ENCODE results near the gene CTIF. TPM values are rescaled to one million over a fixed set of nuclear protein-coding genes. Genes with fewer than 3 reads are reported as not detected.

CTIF gene
- total RNA-seq, 1 donor from 2014 or later = 72.4 TPM

DNA sequence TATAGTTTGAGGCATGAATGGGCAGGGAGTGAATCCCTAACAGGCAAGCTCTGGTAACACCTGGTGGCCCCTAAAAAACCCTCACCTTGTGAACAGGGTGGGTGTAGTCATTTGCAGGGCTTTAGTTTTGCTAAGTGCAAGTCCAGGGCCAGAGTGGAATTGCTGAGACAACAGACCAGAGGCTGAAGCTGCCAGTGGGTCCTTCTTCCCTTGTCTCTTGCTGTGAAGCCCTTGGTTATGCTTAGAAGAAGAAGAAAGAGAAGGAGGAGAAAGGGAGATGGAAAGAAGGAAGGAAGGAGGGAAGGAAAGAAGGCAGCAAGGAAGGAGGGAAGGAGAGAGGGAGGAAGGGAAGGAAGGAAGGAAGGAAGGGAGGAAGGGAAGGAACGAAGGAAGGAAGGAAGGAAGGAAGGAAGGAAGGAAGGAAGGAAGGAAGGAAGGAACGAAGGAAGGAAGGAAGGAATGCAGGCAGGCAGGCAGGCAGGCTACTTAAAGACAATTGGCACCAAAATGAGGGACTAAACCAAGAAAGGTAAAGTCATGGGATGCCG, 366.1 kb downstream of the CTIF start:
- H3K36me3 ChIP-seq = no peaks in the 10 kb centered on the region
- DNase-seq = no peak

GRCh38 chr18:48905513-48905912, 366.7 kb downstream of the CTIF start:
- intact Hi-C loops (cut with DNase I) = no loop called here
- no peaks in the 10 kb centered on the region for H3K9me3 ChIP-seq
- H3K27me3 ChIP-seq = no peaks in the 10 kb centered on the region
- DNase-seq (no peak), ATAC-seq (no peak)
- TF ChIP-seq, protein P1, sequence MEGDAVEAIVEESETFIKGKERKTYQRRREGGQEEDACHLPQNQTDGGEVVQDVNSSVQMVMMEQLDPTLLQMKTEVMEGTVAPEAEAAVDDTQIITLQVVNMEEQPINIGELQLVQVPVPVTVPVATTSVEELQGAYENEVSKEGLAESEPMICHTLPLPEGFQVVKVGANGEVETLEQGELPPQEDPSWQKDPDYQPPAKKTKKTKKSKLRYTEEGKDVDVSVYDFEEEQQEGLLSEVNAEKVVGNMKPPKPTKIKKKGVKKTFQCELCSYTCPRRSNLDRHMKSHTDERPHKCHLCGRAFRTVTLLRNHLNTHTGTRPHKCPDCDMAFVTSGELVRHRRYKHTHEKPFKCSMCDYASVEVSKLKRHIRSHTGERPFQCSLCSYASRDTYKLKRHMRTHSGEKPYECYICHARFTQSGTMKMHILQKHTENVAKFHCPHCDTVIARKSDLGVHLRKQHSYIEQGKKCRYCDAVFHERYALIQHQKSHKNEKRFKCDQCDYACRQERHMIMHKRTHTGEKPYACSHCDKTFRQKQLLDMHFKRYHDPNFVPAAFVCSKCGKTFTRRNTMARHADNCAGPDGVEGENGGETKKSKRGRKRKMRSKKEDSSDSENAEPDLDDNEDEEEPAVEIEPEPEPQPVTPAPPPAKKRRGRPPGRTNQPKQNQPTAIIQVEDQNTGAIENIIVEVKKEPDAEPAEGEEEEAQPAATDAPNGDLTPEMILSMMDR (IDR thresholded peaks at IDR 0.05) = no peak
- H3K4me1 ChIP-seq = peaks cover 20% of the 10 kb centered on the region
- no peak overlapping the region for H3K27ac ChIP-seq
- no peak overlapping the region for H3K4me3 ChIP-seq
- no peaks in the 10 kb centered on the region for H3K36me3 ChIP-seq

More for the DNA sequence above, 366.1 kb downstream of the CTIF start:
- no peak for ATAC-seq
- H3K9me3 ChIP-seq = no peaks in the 10 kb centered on the region
- H3K4me1 ChIP-seq = peaks cover 20% of the 10 kb centered on the region
- intact Hi-C loops (cut with DNase I) = no loop called here
- TF ChIP-seq, protein P1 (IDR thresholded peaks at IDR 0.05) = no peak
- no peak overlapping the region for H3K27ac ChIP-seq
- H3K4me3 ChIP-seq = no peak overlapping the region
- no peaks in the 10 kb centered on the region for H3K27me3 ChIP-seq

DNA sequence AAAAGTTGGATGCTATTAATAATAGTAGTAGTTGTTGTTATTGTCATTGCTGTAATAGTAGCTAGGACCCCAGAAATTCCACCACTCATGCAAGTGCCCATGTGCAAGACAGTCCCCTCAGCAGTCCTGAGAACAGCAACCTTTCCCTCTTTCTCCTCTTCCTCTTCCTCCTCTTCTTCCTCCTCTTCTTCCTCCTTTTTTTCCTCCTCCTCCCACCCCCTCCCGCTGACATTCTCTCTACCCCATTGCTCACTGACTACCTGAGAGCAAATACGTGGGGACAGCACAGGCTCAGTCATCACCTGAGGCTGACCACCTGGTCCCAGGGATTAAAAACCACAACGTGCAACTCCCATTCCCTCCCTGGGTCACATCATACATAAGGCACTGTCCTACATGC, 370.1 kb downstream of the CTIF start:
- DNase-seq = no peak
- Histone ChIP-seq H3K27ac (no peak overlapping the region), H3K27me3 (no peaks in the 10 kb centered on the region), H3K4me1 (no peaks in the 10 kb centered on the region), H3K9me3 (no peaks in the 10 kb centered on the region), H3K36me3 (no peaks in the 10 kb centered on the region), H3K4me3 (no peak overlapping the region)
- no peak for ATAC-seq
- intact Hi-C loops (cut with DNase I) = no loop called here
- TF ChIP-seq, protein P1 (IDR thresholded peaks at IDR 0.05) = no peak

GRCh38 chr18:48909721-48910120, 370.9 kb downstream of the CTIF start:
- no peak overlapping the region for H3K27ac ChIP-seq
- no peaks in the 10 kb centered on the region for H3K4me1 ChIP-seq
- no peaks in the 10 kb centered on the region for H3K27me3 ChIP-seq
- H3K4me3 ChIP-seq = no peak overlapping the region
- TF ChIP-seq, protein P1 (IDR thresholded peaks at IDR 0.05) = no peak
- H3K9me3 ChIP-seq = no peaks in the 10 kb centered on the region
- DNase-seq = no peak
- intact Hi-C loops (cut with DNase I) = no loop called here
- no peak for ATAC-seq
- no peaks in the 10 kb centered on the region for H3K36me3 ChIP-seq

GRCh38 chr18:48910972-48911545, 372.2 kb downstream of the CTIF start:
- TF ChIP-seq, protein P1 (IDR thresholded peaks at IDR 0.05) = no peak
- DNase-seq (no peak), ATAC-seq (no peak)
- no peaks in the 10 kb centered on the region for H3K36me3 ChIP-seq
- H3K9me3 ChIP-seq = no peaks in the 10 kb centered on the region
- no peaks in the 10 kb centered on the region for H3K27me3 ChIP-seq
- intact Hi-C loops (cut with DNase I) = no loop called here
- no peak overlapping the region for H3K27ac ChIP-seq
- H3K4me1 ChIP-seq = peaks cover 5% of the 10 kb centered on the region
- no peak overlapping the region for H3K4me3 ChIP-seq

Small RNA genes lying within 50 kb of the gene (microRNA-seq; reads per million reads assigned to microRNA genes)
- gene MIR4743 (ENCODE audit: borderline microRNAs expressed) = not detected

Other genes with a start within 250 kb of the CTIF start
- gene ZBTB7C, start 129.6 kb upstream of the CTIF start, total RNA-seq = 17.7 TPM

Measured in upper lobe of right lung (tissue), 1 donor.